T-helper 1 cell treated with Interleukin-12 subunit alpha and Interleukin-12 subunit beta and Interleukin-4 antibody, amounts not matched to agents 30 ng/mL and 1 ng/mL, for 36 hours (primary cell): ENCODE measurements around the gene SYTL3. TPM values are rescaled to one million over a fixed set of nuclear protein-coding genes. Genes with fewer than 3 reads are reported as not detected.

ENCODE experiments used
- intact Hi-C: fragments of 100-400 bp; cut with micrococcal nuclease; formaldehyde crosslinking; loops from one replicate; pipeline ENCODE4 v1.15.1; 2024
- total RNA-seq: library from RNA; stranded (reverse); gene quantifications from 2 replicates; pipeline ENCODE4 v1.2.3, GENCODE V29; 2022

The SYTL3 gene
- total RNA-seq, 1 donor from 2014 or later: 64.0 TPM

DNA sequence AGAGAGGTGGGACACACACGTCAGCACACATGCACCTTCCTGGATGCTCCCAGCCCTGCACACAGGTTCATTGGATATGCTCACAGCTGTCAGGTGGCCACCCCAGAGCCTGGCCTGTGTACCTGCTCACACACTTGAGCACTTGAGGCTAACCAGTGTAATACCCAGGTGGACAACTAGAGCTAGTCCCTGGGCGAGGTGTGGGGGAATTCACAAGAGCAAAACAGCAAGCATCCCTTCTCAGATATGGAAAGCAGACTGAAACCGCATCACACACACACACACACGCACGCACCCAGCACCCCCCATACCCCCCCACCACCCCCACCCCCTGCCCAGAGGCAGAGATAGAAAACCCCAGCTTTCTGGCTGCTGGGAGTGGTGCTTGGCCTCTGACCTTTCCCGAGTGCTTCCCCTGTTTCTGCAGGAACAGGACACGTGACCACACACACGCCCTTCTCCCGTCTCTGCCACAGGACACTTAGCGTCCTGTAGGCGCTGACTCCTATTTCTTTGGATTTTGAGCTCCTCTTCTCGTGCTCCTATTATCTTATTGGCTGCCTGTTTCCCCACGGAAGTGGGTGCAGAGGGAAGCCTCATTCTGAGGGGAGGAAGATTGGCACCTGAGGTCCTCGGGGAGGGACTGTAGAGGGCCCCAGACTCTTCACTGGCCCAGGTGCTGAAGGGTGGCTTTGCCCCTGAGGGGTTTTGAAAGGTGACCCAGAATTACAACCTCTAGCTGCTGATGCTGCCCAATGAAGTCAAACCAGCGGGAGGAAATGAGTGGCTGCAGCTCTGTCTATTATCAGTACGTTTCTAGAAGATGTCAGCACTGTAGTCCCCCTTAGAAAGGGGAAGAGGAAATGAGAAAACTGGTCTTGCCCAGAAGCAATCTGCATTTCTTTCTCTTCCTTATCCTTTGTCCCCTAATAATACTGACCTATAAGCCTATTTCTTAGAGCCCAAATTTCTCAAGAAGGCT is 65.8 kb downstream of the SYTL3 start:
- intact Hi-C loops: no loop called here

DNA sequence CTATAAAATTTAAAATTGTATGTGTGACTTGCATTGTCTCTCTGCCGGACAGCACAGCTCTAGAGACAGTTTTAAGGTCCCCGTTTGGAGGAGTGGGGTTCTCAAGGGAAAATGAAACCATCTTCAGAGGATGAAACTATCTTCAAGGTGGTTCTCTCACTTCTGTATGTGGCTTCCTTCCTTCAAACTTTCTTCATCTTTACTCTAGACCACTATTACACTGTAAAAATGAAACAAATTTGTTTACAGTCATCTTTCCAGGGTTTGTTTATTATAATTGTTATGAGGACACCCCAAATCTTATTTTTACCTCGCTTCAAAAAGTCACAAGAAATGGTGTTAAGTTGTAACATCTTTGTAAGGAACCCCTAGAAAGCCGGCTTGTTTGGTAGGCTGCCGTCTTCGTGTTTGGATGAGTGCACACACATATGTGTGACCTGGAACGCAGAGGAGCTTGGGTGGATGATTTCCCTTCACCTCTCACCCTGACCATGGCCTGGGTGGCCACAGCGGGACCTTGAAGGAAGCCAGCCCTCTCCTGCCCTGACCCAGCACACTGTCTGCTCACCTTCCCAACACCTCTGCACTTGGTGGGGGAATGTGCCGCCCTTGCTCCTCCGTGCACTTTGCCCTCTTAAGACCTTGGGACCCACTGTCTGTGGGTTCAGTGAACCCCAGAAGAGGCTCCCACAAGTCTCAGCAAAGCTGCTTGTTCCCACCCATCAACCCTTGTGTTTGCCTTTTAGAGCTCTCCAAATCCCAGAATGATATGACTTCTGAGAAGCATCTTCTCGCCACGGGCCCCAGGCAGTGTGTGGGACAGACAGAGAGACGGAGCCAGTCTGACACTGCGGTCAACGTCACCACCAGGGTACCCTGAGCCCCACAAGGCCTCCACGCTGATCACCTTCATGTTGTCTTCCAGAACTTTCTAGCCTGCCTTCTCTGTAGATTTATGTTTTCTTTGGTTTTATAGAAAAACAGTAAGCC is 67.8 kb downstream of the SYTL3 start:
- intact Hi-C loops: loop anchor here (1.0 kb wide), 2 partner anchors 26 to 255 kb away; no protein-coding TSS in a partner anchor

DNA sequence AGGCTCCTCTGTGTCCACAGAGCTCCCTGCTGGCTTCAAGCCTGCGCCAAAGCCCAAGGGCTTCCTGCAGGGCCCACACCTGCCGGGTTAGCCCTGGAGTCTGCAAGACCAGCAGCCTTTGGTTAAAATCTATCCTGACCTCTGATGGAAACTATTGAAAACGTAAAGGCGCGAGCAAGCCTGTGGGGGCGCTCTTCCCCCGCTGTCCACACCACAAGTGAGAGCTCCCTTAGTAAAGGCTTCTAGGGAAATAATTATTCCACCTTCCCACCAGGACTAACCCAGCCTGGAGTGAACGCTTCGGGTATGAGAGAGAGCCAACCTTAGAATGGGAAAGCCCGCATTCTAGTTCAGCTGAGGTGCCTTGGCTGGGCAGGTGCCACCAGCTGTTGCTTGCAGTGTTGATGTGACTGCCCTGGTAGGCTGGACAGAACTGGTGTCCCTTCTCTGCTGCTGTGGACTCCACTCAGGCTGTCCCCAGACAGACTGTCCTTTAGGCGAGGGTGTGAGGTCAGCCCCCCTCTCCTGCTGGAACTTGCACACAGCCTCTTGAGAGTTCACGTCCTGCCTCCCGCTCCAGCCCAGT is 68.7 kb downstream of the SYTL3 start:
- intact Hi-C loops: no loop called here

DNA sequence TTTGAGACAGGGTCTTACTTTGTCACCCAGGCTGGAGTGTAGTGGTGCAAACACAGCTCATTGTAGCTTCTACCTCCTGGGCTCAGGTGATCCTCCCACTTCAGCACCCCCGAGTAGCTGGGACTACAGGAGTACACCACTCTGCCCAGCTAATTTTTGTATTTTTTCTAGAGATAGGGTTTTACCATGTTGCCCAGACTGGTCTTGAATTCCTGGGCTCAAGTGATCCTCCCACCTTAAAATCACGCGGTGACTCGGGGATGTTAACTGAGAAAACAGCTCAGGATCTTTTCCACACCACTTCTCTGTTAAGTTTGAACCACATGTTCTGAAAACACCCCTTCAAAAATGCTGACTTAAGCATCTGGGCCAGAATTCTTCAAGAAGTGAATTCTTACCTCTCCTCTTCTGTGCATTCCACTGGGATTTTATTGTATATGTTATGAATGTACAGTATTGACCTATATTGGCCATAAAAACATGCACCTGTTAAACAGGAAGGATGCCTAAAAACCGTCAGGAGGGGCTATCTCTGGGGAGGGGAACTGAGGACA is 72.4 kb downstream of the SYTL3 start:
- intact Hi-C loops: loop anchor here (5.0 kb wide), 3 partner anchors 80 to 385 kb away; no protein-coding TSS in a partner anchor

DNA sequence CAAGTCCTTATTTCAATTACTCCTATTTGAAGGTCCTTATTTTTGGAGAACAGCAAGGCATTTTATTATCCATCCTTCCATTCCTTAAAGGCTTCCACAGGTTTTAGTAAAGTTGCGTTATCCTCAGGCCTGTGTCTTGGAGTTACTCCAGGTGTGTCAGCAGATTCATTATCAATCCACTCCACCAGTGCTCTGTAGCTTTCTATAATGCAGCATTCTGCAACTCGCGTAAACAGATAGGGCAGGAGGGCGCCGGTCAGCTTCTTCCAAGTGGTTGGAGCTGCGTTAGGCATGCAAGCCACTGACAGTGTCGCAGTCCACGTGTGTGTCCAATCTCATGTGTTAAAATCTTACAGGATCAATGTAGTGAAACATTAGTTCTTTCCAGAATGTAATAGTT is 75.8 kb downstream of the SYTL3 start:
- intact Hi-C loops: no loop called here

DNA sequence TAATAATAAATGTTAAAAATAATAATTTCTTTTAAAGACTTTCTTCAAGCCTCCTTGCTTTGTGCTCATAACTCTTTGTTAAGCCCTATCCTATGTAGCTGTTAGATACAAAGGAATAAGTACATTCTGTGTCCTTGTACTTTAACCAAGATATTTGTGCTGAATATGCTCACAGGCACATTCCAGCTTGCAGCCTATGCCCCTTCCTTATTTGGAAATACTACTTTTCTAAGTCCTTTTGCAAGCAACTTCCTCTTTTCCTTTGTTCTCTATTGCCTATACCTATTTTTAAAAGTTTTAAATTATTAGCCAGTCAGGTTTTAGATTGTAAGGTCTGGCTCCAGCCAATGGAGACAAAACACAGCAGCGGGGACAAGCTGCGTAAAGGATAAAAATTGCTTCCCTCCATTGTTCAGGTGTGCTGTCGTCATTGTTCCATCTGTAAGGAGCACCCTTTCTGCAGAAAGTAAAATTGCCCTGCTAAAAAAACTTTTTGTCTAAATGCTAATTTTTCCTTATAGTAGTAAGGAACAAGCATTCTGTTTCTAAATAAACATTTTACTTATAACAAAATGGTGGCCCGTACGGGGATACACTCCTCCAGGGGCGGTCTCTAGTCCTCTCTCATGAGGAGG is 80.2 kb downstream of the SYTL3 start:
- intact Hi-C loops: no loop called here

DNA sequence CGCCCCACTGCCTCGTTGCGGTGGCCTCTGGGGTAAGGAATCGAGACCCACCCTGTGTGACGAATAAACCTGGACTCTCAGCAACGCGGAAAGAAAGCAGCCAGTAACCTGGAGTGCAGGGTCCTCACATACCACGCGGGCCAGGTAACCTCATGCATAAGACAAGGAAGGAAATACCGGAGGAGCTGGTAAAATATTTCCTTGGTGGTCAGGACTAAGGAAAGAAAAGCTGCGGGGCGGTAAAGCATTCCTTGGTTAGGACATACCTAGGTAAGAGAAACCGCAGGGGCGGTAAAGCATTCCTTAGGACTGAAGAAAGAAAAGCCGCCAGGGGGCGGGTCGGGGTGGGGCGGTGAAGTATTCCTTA is 80.7 kb downstream of the SYTL3 start:
- intact Hi-C loops: no loop called here

DNA sequence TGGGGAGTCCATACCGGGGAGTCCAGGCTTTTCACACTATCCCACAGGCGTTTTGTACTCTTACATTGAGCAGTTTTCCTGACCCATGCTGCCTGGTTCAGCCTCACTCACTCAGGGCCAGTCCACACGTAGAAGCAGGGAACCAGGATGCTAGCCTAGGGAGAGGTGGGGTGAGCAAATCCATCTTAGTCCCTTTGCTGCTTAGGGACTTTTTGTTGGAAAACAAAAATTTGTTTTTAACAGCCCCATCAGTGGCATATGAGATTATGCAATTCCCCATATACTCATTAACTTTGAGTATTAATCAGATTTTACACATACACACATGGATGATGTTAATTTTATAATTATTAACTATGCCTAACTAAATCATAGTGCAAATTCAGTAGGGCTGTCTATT is 85.2 kb downstream of the SYTL3 start:
- intact Hi-C loops: no loop called here

DNA sequence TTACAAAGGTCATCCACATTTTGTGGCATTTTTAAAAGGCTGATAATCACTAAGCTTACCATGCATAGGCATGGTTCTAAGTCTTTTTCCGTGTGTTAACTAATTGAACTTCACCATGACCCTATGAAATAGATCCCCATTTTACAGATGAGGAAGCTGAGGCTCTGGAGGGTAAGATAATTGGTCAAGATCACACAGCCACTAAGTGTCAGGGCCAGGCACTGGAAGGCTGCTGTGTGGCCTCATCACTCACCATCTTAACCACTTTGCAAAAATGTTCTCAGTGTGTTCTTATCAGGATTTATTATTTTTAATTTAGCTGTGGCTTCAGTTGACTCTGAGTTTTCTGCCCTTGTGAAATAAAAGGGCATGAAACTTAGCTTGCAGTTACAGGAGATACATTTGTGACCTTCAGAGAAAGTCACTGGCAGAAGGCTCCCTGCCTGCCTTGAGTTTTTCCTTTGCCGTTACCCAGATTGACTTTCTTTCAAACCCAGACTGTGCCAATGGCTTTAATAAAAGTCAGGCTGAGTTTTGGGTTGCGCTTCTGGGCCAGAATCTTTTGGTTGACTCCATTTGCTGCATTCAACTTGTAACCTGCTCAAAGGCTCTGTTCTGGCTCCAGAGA is 87.3 kb downstream of the SYTL3 start:
- intact Hi-C loops: no loop called here

DNA sequence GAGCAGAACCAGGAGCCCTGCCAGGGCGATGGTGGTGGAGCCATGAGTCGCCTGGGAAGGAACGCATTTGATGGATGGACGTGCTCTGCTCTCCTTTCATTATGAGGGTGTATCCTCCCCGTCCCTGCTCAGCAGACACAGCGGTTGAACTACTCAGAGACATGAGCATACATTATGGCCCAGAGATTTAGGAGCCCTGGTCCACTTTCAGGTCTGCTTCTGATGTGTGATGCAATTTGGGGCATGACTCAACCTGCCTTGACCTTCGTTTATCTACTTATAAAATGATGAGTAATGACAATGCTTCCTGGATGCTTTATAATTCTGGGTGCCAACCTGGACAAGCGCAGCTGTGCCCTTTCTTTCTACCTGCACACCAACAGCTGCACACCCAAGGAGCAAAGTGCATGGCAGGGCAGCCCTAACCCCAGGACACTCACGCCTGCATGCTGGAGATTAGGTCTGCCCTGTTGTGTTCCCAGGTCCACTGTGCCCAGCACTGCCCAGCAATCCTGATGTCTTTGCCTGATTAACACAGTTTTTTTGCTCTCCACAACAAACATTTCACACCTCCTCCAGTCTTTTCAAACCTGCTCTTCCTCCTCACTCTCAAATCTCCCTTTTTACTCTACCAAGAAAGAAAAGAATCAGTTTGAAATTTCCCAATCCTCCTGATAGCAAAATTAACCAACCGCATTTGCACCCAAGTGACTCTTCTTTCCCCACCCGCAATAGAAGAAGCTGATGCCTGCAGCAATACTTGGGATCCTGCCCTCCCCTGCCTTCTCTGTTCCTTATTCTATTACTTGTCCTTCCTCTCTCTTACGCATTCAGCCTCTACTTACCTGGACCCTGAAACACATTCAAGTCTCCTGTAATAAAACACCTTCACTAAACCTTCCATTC is 88.1 kb downstream of the SYTL3 start:
- intact Hi-C loops: no loop called here

DNA sequence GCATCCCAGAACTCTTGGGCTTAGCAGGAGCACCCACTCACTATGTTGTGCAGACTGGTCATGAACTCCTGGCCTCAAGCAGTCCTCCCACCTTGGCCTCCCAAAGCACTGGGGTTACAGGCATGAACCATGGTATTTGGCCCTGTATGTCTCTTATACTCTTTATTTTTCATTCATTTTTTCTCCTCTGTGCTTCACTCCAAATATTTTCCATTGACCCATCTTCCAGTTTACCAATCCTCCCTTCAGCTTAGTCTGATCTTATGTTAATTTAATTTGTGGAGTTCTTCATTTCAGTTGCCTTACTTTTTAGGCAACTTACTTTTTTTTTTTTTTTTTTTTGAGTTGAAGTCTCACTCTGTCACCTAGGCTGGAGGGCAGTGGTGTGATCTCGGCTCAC is 89.8 kb downstream of the SYTL3 start:
- intact Hi-C loops: no loop called here

DNA sequence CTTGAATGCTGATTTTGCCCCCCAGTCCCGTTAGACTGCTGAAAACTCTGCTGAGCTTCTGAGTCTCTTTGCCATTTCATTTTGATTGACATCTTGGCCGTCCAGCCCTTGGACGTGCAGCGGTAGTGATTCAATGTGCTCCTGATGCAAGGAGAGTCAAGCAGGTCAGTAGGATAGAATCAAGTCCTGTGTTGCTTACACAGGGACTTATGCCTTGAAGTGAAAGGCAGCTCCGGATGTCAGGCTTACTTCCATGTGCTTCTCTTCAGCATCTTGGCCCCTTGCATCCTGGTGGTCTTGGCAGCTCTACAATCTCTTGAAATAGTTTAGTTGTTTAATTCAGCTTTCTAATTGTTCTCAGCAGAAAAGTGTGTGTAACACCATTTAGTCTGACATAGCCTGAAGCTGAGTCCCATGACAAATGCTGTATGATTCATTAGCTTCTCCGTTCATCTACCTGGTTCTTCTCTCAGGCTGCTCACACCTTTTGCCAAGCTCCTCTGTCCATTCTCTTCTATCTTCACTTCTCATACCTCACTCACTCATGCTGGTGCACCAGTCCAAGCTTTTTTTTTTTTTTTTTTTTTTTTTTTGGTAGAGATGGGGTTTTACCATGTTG is 93.3 kb downstream of the SYTL3 start:
- intact Hi-C loops: no loop called here

DNA sequence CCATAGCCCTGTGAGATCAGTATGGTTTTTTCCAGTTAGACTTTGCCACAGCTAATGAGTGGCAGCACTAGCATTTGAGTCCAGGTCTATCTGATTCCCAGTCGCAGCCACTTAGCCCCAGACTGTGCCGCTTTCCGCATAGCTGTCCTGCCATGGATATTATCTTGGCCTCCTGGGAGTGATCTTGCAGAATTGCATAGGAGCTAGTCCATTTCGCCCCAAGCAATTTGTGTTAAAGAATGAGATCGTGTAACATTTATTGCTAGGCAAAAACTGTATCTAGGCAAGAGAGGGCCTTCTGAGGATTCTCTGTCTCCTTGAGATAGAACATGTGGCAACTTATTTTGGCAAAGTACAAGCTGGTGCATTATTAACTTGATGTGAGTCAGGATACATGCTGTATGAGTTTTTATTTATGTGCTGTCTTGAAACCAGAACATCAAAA is 95.2 kb downstream of the SYTL3 start:
- intact Hi-C loops: no loop called here

DNA sequence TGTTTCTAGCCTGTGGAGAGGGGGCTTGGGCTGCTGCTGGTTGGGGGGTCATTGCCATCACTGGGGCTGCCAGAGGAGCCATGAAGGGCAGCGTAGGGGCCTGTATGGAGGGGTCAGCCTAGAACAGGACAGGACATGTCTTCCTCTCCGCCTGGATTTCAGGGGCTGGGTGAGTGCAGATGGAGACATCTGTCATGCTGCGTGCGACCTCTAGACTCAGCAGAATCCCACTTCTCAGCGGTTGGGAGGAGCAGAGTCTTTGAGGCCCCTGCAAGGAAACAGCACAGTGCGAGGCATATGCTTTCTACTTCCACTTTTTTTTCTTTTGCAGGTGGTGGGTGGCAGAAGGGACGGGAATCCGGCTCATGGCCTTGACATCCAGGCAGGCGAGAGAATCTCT is 101.4 kb downstream of the SYTL3 start:
- intact Hi-C loops: no loop called here

DNA sequence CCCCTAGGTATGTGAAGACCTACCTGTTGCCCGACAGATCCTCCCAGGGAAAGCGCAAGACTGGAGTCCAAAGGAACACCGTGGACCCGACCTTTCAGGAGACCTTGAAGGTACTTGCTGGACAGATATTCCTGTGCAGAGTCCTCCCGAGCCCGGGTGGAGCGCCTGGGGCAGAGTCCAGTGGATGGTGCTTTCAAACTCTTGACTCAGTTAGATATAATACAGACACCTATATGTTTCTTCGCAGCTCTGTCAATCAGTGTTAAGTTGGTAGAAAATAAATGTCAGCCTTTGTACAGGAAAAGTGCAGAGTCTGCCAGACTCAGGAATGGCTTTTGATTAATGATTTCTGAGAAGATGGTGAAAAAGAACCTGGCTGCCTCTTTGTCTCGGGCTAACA is 102.1 kb downstream of the SYTL3 start:
- intact Hi-C loops: no loop called here

DNA sequence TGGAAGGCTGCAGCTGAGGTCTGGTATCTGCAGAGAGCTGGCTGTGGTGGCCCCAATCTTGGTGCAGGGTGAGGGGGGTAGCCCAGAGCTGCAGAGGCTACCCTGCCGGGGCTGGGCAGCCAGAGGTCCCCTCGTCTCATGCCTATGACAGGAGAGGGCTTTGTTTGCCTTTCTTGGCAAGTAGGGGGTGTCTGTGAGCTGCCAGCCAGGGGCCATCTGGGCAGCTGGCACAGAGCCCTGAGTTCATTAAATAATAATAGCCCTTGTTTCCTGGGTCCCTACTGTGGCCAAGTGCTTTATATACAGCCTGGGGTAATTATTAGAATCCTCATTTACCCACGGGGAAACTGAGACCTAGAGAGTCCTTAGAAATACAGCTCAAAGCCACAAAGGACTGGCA is 102.8 kb downstream of the SYTL3 start:
- intact Hi-C loops: no loop called here

DNA sequence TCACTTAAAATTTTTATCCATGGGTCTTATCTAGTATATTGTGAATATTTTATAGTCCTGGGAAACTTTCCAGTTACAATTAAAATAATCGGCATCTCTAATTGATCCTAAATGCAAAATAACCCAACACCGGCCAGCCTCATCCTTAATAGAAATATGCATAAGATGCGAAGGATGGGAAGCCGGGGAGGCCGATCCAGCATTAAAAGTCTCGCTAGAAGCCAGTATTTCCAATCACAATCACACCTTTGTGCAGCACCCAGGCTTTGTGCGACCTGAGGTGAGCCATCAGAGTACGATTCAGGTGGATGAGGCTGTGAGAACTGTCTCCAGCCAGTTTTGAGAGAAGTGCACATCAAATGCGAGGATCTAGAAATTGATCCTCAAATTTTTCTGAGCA is 104.0 kb downstream of the SYTL3 start:
- intact Hi-C loops: no loop called here

DNA sequence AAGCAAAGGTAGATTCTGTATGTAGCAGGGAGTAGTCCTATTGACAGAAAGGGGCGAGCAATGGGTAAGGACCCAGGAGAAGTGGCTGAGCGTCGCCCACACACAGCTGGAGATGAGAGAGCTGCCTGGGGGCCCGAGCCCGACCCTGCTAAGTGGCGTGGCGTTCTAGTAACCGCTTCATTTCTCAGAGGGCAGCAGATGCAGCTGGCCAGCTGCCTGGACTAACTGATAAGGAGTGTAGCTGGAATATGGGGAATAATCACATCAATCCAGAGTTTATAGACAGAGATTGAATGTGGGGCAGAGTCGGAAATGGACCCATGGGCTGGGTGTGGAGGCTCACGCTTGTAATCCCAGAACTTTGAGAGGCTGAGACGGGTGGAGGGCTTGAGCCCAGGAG is 104.9 kb downstream of the SYTL3 start:
- intact Hi-C loops: no loop called here

DNA sequence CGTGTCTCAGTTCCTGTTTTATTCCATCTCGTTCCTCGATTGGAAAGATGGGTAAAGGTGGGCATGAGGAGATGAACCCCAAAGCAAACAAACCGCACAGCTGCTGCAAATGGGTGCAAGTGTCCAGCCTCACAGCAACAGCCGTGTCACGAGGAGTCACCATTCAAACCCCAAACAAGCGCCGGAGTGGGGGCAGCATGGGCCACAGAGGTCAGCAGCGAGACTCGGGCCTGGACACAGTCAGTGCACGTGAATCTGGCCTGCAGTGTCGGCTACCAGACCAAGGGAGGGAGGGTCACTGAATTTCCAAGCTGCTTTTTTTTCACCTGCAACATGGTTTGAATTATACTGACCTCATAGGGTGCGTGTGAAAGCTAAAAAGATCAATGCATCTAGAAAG is 105.8 kb downstream of the SYTL3 start:
- intact Hi-C loops: no loop called here
